ENCODE data around the gene CRISP3. TPM values are rescaled to one million over a fixed set of nuclear protein-coding genes. Genes with fewer than 3 reads are reported as not detected.

CRISP3 gene
- total and polyA plus RNA-seq, 9 of the 15 experiments (the other 6 are each of a cell fraction or from before 2014, with no cell fraction given): 0.21 to 2.0 (median 0.58) TPM

DNA sequence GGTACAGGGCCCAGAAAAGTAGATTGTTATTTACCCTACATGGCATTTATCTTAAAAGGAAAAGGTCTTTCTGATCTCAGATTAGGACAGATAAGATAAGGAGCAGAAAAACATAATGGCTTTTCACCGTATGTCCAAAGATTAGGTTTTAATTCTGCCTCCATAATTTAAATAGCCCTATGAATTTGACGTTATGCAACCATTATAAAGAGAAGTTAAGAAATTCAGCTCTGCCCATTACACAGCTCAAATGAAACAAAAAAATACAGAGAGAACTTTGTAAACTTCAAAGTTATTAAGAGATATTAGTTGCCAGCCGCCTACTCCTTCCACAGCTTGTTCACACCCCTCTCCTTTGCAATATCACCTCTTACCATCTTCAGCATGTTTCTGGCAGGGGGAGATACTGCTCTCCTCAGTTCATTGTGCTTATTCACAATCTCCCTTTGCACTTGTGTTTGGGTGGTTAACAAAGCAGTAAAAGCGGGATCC, 8.1 kb downstream of the CRISP3 start (continued):
- TF ChIP-seq, protein P1, sequence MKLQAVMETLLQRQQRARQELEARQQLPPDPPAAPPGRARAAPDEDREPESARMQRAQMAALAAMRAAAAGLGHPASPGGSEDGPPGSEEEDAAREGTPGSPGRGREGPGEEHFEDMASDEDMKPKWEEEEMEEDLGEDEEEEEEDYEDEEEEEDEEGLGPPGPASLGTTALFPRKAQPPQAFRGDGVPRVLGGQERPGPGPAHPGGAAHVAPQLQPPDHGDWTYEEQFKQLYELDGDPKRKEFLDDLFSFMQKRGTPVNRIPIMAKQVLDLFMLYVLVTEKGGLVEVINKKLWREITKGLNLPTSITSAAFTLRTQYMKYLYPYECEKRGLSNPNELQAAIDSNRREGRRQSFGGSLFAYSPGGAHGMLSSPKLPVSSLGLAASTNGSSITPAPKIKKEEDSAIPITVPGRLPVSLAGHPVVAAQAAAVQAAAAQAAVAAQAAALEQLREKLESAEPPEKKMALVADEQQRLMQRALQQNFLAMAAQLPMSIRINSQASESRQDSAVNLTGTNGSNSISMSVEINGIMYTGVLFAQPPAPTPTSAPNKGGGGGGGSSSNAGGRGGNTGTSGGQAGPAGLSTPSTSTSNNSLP (IDR thresholded peaks at IDR 0.05; ENCODE audit: borderline replicate concordance, low read depth, low read length): peak; percentile 51
- TF ChIP-seq, protein P2, sequence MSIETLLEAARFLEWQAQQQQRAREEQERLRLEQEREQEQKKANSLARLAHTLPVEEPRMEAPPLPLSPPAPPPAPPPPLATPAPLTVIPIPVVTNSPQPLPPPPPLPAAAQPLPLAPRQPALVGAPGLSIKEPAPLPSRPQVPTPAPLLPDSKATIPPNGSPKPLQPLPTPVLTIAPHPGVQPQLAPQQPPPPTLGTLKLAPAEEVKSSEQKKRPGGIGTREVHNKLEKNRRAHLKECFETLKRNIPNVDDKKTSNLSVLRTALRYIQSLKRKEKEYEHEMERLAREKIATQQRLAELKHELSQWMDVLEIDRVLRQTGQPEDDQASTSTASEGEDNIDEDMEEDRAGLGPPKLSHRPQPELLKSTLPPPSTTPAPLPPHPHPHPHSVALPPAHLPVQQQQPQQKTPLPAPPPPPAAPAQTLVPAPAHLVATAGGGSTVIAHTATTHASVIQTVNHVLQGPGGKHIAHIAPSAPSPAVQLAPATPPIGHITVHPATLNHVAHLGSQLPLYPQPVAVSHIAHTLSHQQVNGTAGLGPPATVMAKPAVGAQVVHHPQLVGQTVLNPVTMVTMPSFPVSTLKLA (conservative IDR thresholded peaks at IDR 0.05): peak in 1 of 2 experiments; percentile 61; a peak in 2 of 4 replicates
- TF ChIP-seq ZNF354B (CRISPR knock-in tag; IDR thresholded peaks at IDR 0.05) (no peak), KDM4B (IDR thresholded peaks at IDR 0.05; ENCODE audit: borderline replicate concordance in 2 of 2, low read depth in 1 of 2) (no peak), HDGF (IDR thresholded peaks at IDR 0.05) (no peak), SAP30 (IDR thresholded peaks at IDR 0.05; ENCODE audit: borderline replicate concordance, insufficient read depth, low read depth, low read length, poor library complexity, severe bottlenecking) (no peak)
- TF ChIP-seq, protein P3, sequence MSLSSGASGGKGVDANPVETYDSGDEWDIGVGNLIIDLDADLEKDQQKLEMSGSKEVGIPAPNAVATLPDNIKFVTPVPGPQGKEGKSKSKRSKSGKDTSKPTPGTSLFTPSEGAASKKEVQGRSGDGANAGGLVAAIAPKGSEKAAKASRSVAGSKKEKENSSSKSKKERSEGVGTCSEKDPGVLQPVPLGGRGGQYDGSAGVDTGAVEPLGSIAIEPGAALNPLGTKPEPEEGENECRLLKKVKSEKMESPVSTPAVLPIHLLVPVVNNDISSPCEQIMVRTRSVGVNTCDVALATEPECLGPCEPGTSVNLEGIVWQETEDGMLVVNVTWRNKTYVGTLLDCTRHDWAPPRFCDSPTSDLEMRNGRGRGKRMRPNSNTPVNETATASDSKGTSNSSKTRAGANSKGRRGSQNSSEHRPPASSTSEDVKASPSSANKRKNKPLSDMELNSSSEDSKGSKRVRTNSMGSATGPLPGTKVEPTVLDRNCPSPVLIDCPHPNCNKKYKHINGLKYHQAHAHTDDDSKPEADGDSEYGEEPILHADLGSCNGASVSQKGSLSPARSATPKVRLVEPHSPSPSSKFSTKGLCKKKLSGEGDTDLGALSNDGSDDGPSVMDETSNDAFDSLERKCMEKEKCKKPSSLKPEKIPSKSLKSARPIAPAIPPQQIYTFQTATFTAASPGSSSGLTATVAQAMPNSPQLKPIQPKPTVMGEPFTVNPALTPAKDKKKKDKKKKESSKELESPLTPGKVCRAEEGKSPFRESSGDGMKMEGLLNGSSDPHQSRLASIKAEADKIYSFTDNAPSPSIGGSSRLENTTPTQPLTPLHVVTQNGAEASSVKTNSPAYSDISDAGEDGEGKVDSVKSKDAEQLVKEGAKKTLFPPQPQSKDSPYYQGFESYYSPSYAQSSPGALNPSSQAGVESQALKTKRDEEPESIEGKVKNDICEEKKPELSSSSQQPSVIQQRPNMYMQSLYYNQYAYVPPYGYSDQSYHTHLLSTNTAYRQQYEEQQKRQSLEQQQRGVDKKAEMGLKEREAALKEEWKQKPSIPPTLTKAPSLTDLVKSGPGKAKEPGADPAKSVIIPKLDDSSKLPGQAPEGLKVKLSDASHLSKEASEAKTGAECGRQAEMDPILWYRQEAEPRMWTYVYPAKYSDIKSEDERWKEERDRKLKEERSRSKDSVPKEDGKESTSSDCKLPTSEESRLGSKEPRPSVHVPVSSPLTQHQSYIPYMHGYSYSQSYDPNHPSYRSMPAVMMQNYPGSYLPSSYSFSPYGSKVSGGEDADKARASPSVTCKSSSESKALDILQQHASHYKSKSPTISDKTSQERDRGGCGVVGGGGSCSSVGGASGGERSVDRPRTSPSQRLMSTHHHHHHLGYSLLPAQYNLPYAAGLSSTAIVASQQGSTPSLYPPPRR (CRISPR knock-in tag; IDR thresholded peaks at IDR 0.05; ENCODE audit: borderline replicate concordance): no peak

All from K562 (cell line).